GM12872 (cell line): ENCODE measurements around the gene CLP1.

ENCODE experiments used
- CTCF ChIP-seq: IDR thresholded peaks from 3 replicates; pipeline ENCODE4 v1.5.1; 2011; ENCODE audit warnings: low read depth, mild to moderate bottlenecking, low read length, moderate library complexity; ENCODE audit not compliant: insufficient read depth

The CLP1 gene

GRCh38 chr11:57657194-57658022 is at the start of gene CLP1:
TSS of gene CLP1 (plus strand) at chr11:57657762. CDS start at chr11:57659477, 1,715 bp downstream.
- TF ChIP-seq CTCF: no peak

DNA sequence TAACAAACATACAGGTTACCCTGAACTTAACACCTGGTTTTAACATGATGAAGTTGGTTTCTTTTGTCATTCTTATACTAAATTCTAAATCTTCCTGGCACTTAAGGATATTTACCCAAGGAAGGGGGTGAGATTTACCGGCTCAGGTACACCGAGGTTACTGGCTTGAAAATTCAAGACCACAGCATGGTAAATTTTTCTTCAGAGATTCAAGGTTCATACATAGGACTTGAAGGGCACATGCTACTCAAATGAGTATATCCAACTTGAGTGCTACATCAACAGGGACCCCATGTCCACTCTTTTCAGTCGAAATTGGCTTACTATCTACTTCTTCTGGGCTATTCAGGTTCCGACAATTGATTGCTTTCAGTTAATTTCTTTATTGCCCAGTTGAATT is 47.4 kb upstream of the CLP1 start:
- no peak for TF ChIP-seq CTCF

GRCh38 chr11:57614234-57614772 is 43.3 kb upstream of the CLP1 start:
- TF ChIP-seq CTCF: no peak

DNA sequence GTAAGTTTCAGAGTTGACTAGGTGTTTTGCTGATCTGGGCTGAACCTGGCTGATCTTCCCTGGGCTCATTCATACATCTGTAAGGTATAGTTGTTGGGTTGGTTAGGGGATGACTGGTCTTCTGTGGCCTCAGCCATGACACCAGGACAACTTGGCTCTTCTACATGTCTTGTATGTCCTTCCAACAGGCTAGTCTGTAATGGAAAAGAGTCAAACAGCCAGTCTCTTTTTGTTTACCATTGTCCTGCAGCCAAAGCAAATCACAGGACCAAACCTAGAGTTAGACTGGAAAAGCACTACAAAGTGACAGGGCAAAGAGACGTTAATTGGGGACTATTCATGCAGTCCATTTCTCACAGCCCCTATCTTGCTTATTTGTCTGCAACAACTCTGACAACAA is 42.3 kb upstream of the CLP1 start:
- no peak for TF ChIP-seq CTCF

- TF ChIP-seq CTCF: no peak
Observed at GRCh38 chr11:57616595-57616994, 41.0 kb upstream of the CLP1 start.

DNA sequence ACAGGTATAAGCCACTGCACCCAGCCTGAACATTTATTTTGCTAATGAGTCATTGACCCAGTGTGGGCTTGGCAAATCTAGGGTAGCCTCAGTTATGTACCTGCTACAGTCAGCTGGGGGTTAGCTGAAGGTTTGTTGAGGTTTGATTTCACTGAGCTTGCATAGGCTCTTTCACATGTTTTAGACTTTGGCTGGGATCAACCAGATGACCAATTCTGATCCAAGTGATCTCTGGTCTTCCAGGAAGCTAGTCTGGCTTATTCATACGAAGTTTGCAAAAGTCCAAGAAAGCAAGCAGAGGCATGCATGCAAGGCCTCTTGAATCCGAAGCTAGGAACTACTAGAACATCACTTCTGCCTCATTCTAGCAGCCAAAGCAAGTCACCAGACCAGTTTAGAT is 39.1 kb upstream of the CLP1 start:
- TF ChIP-seq CTCF: no peak

DNA sequence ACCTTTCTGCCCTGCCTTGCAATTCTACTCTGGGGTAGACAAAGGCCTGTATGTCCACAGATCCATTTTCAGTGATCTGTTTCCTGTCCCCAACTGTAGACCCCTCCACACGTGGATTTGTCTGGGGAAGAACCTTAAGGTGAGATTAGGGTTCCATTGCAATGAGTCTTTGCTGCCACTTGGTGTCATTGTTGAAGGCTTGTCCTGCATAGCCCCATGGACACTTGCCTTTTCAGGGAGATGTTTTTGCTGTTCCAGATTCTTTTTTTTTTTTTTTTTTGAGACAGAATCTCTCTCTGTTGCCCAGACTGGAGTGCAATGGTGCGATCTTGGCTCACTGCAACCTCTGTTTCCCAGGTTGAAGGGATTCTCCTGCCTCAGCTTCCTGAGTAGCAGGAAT is 38.2 kb upstream of the CLP1 start:
- TF ChIP-seq CTCF: peak; percentile 38; the same call in 2 of the 3 replicates
